Stimulated activated CD4-positive, alpha-beta T cell treated with anti-CD3 and anti-CD28 coated beads, Interleukin-12 subunit alpha, Interleukin-12 subunit beta, amount 100 ng/mL, for 24 hours (primary cell): ENCODE measurements around the gene CNPY1.
"Not testable (repeated sequence)": the region's sequence is repeated elsewhere in the genome, so short reads cannot be mapped to it uniquely, and the experiment has no call there.

ENCODE experiments used
- DNase-seq, 2 experiments: peaks; one replicate each; pipeline ENCODE4 v3.0.0-alpha.2; 2020; ENCODE audit warnings: low read depth in 2 of 2

Gene CNPY1

DNA sequence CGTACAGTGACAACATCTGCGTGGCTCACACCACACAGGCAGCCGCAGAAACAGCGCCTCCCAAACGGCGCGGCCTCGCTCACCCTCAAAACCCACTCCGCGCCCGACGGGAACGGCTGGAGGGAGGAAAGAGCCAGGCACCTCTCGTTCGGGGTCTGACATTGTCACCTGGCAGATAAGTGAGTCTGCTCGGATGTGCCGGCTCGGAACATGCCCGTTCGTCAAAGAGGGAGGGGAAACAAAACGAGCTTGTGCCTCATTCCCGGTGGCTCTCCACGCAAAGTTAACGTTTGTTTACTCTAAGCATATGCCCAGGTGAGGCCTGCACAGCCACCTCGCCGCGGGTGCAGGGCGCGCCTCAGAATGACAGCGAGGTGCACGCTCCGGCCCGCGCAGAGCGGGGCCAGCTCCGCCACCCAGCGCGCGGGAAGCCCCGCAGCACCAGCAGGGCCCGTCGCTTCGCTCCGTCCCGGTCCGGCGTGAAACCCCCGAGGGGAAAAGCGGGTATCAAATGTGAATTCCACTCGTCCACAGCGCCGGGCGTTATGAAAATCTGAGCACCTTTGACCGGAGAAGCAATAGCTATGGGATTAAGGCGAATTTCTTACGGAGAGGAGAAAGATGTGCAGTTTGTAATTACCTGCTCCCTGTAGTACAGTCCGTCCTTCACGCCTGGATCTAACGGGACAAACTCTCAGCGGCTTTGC lies 13.1 kb downstream of the CNPY1 start:
- no peak for DNase-seq

DNA sequence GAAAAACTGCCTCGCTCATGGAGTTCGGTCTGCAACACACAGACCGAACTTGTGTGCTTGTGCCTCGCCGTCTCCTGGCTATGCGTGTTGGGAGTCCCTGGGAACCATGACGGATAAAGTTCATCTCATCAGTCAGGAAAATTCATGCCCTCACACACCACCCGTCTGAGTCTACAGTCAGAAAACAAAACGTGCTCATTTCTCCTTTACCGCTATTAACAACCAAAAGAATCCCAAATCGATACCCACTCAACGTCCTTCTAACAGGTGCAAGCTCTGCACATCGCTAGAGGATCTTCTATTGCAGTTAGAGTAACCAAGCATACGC lies 13.6 kb downstream of the CNPY1 start:
- no peak for DNase-seq

DNA sequence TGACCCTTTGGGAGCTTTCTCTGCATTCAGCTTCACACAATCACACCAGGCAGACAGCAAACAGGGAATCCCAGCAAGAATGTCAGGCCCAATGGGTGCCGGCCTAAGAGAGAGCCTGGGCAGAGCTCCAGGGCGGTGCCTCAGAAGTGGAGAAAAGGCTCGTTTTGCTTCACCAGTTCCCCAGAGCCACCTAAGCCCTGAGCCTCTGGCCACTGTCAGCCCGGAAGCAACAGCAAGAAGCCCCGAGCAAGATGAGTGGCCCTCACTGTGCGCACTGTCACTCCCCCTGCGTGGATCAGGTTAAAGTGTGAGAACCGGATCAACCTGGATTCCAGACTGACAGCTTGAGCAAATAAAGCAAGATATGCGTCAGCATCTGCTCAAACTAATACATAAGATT lies 14.7 kb downstream of the CNPY1 start:
- no peak for DNase-seq

DNA sequence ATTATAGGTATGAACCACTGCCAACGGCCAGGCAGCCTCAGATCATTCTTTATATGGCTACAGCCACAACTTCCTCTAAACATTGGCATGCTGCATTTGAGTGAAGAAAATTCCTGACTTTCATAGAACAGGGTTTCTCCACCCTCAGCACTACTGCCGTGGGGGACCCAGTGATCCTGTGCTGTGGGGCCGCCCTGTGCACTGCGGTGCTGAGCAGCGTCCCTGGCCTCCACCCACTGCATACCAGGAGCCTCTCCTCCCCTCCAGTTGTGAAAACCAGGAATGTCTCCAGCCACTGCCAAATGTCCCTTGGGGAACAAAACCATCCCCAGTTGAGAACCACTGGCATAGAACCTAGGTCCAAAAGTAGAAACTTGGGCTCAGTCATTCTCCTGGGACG lies 15.8 kb downstream of the CNPY1 start:
- DNase-seq = no peak

DNA sequence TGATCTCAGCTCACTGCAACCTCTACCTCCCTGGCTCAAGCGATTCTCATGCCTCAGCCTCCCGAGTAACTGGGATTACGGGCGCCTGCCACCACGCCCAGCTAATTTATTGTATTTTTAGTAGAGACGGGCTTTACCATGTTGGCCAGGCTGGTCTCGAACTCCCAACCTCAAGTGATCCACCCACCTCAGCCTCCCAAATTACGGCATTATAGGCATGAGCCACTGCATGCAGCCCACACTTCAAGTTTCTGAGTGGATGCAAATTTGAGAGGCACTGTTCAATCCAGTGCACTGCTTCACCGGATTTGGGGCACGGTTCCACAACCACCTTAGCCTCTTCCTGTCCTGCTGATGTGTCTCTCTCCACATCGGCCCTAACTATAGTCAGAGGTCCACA lies 16.5 kb downstream of the CNPY1 start:
- DNase-seq = no peak

DNA sequence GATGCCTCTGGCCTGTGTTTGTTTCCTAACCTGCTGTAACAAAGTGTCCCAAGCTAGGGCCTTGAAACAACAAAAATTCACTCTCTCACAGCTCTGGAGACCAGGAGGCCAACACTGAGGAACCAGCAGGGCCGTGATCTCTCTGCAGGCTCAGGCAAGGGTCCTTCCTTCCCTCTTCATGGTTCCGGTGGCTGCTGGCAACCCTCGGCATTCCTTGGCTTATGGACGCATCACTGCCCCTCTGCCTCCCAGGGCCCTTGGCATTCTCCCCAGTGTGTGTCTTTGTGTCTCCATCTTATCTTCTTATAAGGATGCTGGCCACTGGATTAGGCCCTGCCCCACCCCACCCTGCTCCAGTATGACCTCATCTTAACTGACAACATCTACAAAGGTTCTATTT lies 17.0 kb downstream of the CNPY1 start:
- no peak for DNase-seq

DNA sequence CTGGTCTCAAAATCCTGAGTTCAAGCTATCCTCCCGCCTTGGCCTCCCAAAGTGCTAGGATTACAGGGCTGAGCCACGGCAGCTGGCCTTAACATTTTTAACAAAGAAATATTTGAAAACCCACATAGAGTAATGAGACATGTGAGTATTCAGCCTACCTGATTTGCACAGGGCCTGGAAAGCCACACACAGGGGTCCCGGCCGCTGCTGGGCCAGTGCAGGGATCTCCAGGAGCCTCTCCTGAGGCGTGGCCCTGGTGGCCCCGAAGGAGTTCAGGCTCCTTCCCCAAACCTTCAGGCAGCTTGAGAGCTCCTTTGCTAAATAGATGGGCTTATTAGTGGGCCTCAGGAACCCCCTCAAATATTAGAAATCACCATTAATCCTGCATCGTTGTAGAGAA lies 18.7 kb downstream of the CNPY1 start:
- no peak for DNase-seq

DNA sequence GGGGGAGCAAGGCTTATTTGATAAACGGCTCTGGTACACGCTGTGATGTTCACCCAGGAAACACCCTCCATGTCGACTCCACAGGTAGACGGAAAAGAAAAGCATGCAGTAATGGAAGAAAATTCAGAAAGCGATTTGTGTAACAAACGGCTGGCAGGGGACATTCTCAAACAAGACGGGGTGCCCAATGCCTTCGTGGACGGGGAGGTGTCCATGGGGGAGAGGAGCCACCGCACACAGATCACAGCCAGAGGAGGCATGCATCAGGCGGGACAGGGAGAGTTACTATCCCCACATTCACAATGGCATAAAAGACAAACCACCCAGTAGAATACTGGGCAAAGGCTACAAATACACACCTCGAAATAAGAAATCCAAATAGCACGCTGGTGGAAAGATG lies 20.1 kb downstream of the CNPY1 start:
- DNase-seq = no peak

DNA sequence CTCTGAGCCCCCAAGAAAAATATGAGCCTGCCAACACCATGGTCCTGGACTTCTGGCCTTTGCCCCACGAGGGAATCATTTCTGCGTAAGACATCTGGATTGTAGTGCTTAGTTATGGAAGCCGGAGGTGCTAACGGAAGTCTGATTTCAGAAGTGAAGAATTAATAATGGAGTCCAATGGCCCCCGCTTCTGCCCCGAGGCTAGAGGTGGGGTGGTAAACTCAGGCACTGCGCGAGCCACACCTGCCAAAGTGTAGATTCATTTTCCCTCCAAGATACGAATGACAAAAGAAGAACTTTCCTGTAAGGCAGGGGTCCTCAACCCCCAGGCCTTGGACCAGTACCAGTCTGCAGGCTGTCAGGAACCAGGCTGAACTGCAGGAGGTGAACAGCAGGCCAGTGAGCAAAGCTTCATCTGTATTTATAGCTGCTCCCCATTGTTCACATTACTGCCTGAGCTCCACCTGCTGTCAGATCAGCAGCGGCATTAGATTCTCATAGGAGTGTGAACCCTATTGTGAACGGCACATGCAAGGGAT lies 22.3 kb downstream of the CNPY1 start:
- no peak for DNase-seq

DNA sequence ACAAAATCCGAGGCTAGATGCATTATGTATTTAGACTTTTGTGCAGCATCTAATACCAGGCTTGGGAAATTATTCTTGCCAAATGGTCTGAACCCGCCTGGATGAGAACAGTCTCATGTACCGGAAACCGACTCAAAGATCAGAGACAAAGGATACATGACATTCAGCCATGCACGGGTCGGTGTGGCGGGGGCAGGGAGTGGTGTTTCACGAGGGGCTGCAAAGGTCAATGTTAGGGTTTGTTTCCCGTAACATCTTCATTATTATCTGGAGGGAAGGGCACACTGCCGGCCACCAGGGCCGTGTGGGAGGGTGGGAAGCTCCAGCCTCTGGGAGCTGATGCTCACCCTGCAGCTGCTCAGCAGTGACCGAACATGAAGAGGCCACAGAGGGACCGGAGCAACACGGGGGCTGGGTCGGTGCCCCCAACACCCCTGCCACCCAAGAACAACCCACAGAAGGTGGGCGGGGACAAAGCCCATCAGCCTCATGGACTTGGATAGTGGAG lies 23.1 kb downstream of the CNPY1 start:
- DNase-seq = no peak

DNA sequence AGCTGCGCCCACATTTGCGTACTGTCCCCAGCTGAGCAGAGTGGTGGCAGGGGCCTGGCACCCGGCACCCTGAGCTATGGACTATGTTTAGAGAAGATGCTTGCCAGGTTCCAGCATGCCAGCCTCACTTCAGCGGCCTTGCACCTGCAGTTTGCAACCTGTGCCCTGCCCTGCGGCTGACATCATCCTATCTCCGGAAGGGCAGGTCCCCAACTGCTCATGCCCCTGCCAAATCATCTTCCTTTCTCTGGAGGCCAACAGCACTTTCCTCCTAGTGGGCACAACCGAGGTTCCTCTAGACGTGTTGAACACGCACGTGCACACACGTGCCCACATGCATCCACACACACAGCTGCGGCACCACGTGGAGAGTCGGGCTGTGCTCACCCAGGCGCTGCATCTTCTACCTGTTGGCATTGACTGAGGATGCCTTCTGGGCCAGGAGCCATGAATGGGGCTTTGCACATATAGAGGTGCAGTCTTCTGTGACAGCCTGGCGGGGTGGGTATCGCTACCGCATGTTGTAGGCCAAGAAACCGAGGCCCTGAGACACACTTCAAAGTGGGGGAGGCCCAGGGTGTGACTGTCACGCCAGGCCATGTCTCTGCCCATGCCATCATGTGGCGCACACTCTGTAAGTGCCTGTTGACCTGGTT lies 24.5 kb downstream of the CNPY1 start:
- no peak for DNase-seq

DNA sequence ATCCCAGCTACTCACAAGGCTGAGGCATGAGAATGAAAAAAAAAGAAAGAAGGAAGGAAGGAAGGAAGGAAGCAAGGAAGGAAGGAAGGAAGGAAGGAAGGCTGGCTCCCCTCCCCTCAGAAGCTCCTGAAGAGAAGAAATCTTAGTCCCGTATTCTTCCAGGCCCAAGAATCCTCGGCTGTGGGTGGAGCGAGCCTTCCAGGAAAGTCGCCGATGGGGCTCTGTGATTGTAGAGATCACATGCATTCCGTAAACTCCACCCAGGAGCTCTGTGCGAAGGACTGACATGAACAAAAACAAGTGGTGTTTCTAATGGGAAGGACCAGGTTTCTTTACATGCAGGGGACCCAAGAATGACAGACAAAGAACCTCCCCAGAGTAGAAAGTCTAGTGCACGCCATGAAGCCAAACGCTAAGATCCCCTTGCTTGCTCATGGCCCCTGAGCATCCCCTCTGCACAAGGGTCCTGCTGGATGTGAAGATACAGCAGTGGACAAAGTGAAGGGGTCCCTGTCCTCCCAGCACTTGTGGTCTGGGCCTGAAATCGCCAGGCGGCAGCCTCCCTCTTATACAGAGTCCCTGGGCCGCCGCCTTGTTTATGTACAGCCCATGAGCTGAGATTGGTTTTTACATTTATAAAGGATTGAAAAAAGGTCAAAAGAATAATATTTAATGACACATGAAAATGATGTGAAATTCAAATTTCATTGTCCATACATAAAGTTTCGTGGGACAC lies 25.2 kb downstream of the CNPY1 start:
- no peak for DNase-seq

DNA sequence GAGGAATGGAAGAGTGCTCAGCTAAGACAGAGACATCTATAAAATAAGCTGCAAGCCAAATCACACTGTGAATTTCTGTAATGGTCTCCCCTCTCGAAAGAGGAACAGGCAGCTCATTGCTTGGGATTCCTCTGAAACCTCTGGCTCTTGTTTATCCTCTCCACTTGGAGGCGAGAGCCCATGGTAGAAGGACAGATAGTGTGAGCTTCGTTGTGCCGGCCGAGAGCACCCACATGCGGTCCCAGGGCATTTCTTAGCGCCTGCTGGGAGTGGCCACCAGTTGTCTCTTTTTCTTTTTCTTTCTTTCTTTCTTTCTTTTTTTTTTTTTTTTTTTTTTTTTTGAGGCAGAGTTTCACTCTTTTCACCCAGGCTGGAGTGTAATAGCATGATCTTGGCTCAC lies 26.2 kb downstream of the CNPY1 start:
- DNase-seq = no peak

DNA sequence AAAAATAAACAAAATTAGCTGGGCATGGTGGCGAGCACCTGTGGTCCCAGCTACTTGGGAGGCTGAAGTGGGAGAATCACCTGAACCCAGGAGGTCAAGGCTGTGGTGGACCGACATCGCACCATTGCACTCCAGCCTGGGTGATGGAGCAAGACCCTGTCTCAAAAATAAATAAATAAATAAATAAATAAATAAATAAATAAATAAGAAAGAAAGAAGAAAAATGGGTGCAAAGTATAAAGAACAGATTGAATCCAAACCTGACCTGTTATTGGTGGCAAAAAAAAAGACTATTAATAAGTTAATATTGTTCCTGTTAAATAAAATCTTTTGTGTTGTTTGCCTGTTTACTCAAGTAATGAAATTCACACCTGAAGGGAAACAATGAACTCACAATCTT lies 27.0 kb downstream of the CNPY1 start:
- not testable (repeated sequence) for DNase-seq

DNA sequence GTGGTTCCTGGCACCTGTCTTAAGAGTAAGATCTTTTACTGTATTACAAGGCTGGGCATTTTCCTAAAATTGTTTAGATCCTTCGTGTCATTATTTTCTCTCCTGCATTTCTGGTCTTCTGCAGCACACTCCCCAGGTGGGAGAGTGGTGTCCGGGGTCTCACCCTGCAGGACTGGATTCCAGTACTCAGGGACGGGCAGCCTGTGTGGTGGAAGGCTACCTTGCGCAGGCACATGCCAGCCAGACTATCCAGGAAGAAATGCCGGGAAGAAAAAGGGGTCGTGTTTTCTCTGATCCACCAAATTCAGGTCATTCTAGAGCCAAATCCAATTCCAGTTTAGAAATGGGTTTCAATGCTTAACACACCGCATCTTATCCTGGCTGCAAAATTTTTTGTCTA lies 27.7 kb downstream of the CNPY1 start:
- DNase-seq = no peak

DNA sequence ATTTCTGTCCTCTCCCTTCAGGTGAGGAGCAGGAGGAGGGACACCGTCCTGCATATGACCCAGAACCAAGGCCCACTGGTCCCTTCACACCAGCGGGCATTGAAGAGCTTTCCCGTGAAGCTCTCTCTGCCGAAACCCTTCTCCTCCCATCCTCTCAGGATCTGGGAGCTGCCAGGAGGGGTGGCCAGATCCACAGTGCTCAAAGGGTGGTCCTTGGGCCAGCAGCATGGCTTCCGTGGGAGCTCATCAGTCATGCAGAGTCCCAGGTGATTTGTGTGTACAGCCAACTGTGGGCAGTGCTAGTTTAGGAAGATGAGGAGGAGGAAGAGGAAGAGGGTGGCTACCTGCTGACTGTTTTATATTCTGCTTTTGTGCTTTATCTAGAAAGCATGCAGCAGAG lies 28.4 kb downstream of the CNPY1 start:
- DNase-seq = no peak

DNA sequence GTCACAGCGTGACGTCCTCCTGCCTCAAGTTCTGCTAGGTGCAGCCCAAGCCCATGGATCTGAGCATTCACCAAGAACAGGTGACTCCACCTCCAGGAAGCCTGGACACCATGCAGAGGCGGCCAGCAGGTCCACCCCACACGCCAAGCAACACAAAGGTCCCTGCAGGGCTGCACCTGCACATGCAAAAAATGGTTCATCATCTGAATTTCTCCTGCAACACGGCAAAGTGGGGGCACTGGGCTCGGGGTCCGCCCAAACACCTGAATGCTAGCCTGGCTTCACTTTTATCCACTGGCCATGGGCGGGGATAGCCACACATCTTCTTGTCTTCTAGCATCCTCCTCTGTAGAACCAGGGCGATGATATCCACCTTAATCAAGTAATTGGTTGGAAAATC lies 28.9 kb downstream of the CNPY1 start:
- DNase-seq = no peak

DNA sequence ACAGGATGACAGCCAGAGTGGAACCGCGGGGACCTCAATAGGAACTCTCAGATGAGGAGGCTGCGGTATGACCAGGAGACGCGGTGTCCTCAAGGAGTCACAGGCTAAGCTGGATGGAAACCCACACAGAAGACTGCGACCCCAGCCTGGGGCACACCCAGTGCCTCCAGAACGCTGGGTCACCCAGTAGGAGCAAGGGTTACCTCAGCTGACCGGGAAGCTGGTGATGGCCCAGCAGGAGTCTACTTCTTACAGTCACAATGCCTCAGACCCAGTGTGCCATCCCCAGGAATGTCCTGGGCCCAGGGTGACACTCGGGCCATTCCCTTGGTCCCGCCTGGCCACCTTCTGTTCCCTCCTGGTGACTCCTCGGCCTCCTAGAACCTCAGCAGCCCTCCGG lies 29.9 kb downstream of the CNPY1 start:
- no peak for DNase-seq

DNA sequence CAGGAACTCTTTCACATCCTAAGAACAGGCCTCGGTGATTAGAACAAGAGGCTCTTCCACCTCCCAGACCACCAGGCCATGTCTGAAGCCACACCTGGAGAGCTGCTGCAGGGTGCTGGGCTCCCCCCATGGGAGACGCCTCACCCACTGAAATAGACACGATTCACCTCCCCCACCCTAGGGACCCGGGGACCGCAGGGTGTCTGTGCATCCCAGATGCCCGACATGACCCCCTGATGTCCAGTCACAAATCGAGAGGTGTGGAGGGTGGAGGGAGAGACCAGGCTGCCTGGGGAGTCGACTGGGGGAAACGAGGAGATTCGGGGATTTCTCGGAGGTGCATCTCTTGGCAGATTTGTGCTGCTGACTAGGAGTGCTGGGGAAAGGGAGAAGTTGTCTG lies 31.0 kb downstream of the CNPY1 start:
- no peak for DNase-seq

DNA sequence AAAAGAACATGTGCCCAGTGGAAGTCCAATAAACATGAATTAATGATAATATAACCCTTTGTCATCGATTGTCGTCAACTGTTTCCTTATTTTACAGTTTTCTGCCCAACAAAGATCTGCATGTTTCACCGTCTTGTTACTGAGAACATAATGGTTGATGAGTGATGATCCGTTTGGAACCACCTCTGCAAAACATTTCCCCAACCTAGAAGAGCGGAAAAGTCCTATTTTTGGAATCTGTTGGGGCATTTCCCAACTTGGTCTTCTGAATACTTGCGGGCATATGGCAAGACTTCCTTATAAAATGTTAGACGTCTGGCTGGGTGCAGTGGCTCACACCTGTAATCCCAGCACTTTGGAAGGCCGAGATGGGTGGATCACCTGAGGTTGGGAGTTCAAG lies 32.1 kb downstream of the CNPY1 start:
- no peak for DNase-seq

DNA sequence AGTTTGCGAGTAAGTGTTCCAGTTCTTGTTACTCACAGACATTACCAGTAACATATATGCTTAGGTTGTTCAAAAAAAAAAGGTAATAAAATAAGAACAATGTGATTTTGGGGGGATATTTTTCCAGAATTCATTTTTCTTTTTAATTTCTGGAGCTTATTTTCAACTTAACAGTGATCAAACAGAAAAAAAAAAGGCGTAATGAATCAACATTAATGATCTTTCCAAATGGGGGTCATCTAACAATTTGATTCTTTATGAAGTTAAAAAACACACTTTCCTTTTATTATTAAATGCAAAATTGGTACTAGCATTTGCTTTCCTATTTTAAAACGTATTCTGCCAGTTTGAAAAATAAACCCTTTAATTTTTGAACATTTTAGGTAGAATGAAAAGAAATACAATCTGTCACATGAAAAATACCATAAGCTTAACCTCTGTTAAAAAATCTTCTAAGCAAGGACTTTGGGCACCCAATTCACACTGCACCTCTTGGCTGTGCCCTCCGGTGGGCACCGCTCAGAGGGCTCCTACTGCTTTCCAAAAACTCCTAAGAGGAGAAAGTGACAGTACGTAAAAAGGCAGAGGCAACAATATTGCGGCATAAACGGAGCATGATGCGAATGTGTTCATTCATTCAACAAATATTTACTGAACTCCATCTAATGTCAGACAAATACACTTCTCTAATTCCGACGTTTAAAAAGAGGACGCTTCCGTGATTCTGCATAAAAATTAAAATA lies 32.6 kb downstream of the CNPY1 start:
- no peak for DNase-seq

DNA sequence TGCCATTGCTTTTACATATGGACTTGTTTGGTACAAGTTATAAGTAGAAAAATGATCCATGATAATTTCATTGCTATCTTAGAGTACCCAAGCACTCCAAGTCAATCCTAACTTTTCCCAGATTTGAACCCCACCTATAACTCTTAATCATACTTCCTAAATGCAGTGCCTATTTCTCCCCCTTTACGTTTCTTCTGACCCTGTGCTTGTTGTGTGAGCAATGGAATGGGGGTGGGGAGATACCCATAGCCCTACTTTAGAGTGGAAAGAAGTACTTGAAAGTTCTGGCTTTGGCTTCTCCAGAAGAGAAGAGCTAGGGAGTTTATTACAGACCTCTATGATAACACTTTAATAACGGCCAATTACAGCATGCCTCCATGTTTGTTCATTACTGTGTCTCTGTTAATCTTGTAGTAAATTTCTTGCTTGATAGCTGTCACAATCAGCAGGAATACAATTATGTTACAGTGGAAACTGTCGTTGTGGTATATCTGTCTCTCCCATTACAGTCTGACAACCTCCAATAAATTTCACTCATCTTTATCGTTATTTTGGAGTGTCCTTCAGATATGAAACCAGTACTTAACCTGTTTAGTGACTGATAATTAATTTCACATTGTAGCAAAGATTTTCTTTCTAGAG lies 34.0 kb downstream of the CNPY1 start:
- no peak for DNase-seq
